Esophagus muscularis mucosa (tissue), 3 donors: ENCODE data around the gene ATF7IP.

ENCODE experiments used
- POLR2A ChIP-seq: fragments of 450-650 bp; IDR thresholded peaks from one replicate; pipeline ENCODE4 v1.6.1; 2017; ENCODE audit warnings: antibody characterized with exemption, moderate library complexity, mild to moderate bottlenecking, low read depth
- POLR2AphosphoS5 ChIP-seq, 2 donors: sonication (generic); formaldehyde crosslinking; IDR thresholded peaks; one replicate each; pipeline ENCODE4 v1.6.1; 2017; ENCODE audit warnings: antibody characterized with exemption in 2 of 2
- TF ChIP-seq, protein P1 (sequence below), 3 experiments: fragments of 200-600 bp in 2 of 3; fragments of 450-650 bp in 1 of 3; sonication (generic) in 2 of 3; IDR thresholded peaks; one replicate each; pipeline ENCODE4 v1.5.1; 2017 to 2019; ENCODE audit warnings: antibody characterized with exemption in 3 of 3, mild to moderate bottlenecking in 2 of 3, moderate library complexity in 1 of 3

- TF ChIP-seq, protein P1, sequence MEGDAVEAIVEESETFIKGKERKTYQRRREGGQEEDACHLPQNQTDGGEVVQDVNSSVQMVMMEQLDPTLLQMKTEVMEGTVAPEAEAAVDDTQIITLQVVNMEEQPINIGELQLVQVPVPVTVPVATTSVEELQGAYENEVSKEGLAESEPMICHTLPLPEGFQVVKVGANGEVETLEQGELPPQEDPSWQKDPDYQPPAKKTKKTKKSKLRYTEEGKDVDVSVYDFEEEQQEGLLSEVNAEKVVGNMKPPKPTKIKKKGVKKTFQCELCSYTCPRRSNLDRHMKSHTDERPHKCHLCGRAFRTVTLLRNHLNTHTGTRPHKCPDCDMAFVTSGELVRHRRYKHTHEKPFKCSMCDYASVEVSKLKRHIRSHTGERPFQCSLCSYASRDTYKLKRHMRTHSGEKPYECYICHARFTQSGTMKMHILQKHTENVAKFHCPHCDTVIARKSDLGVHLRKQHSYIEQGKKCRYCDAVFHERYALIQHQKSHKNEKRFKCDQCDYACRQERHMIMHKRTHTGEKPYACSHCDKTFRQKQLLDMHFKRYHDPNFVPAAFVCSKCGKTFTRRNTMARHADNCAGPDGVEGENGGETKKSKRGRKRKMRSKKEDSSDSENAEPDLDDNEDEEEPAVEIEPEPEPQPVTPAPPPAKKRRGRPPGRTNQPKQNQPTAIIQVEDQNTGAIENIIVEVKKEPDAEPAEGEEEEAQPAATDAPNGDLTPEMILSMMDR (IDR thresholded peaks at IDR 0.05): no peak
- TF ChIP-seq POLR2A: no peak
- TF ChIP-seq POLR2AphosphoS5 (IDR thresholded peaks at IDR 0.05): no peak
Observed at GRCh38 chr12:14521822-14522221, 156.3 kb downstream of the ATF7IP start.
